KMS-11 (cell line): ENCODE measurements around the gene CALML6.

Experiments
- H2AFZ ChIP-seq: fragments of 200-600 bp; sonication (generic); 2 replicates; pipeline ENCODE4 v1.6.1; 2016; ENCODE audit warnings: antibody characterized with exemption, mixed run types, low read depth
- H3K27ac ChIP-seq: fragments of 200-600 bp; sonication (generic); 2 replicates; pipeline ENCODE4 v1.6.1; 2016; ENCODE audit warnings: mild to moderate bottlenecking, mixed run types
- H3K27me3 ChIP-seq: fragments of 200-600 bp; sonication (generic); 2 replicates; pipeline ENCODE4 v1.6.1; 2017; ENCODE audit warnings: mild to moderate bottlenecking, low read depth, mixed run types, moderate library complexity; ENCODE audit not compliant: insufficient read depth
- H3K36me3 ChIP-seq: fragments of 200-600 bp; sonication (generic); 2 replicates; pipeline ENCODE4 v1.6.1; 2017; ENCODE audit warnings: mild to moderate bottlenecking, mixed run types; ENCODE audit not compliant: insufficient read depth
- H3K4me1 ChIP-seq: fragments of 200-600 bp; sonication (generic); 2 replicates; pipeline ENCODE4 v1.6.1; 2016; ENCODE audit warnings: mild to moderate bottlenecking, low read depth, mixed run types; ENCODE audit not compliant: poor library complexity, severe bottlenecking
- H3K4me2 ChIP-seq: fragments of 200-600 bp; sonication (generic); 2 replicates; pipeline ENCODE4 v1.7.0; 2016; ENCODE audit warnings: mild to moderate bottlenecking, mixed run types
- H3K4me3 ChIP-seq: fragments of 200-600 bp; sonication (generic); IDR thresholded peaks from 2 replicates; pipeline ENCODE4 v1.6.1; 2017; ENCODE audit warnings: low read depth, low read length, mixed read lengths; ENCODE audit not compliant: insufficient read depth
- H3K79me2 ChIP-seq: fragments of 200-600 bp; sonication (generic); 2 replicates; pipeline ENCODE4 v1.6.1; 2016; ENCODE audit warnings: low read depth, mixed run types; ENCODE audit not compliant: insufficient read depth
- H3K9ac ChIP-seq: fragments of 200-600 bp; sonication (generic); 2 replicates; pipeline ENCODE4 v1.6.1; 2016; ENCODE audit warnings: mild to moderate bottlenecking, mixed run types
- H4K20me1 ChIP-seq: fragments of 200-600 bp; sonication (generic); 2 replicates; pipeline ENCODE4 v1.6.1; 2016; ENCODE audit warnings: mild to moderate bottlenecking, mixed run types; ENCODE audit not compliant: insufficient read depth
- CTCF ChIP-seq: fragments of 200-600 bp; sonication (generic); conservative IDR thresholded peaks from 2 replicates; pipeline ENCODE4 v1.6.1; 2017; ENCODE audit warnings: low read depth, mild to moderate bottlenecking, antibody characterized with exemption, low read length, moderate library complexity, mixed read lengths

CALML6 gene

GRCh38 chr1:1922702-1922955 is 7.6 kb downstream of the CALML6 start:
- H3K27ac ChIP-seq: no peak overlapping the region
- H3K4me2 ChIP-seq: no peak overlapping the region
- H4K20me1 ChIP-seq: no peaks in the 10 kb centered on the region
- no peak overlapping the region for H2AFZ ChIP-seq
- H3K79me2 ChIP-seq: no peaks in the 10 kb centered on the region
- H3K4me1 ChIP-seq: peaks cover 6% of the 10 kb centered on the region
- H3K27me3 ChIP-seq: peaks cover 51% of the 10 kb centered on the region
- no peaks in the 10 kb centered on the region for H3K36me3 ChIP-seq
- H3K9ac ChIP-seq: no peak overlapping the region
- no peak overlapping the region for H3K4me3 ChIP-seq
- TF ChIP-seq CTCF: no peak

- no peak for TF ChIP-seq CTCF
These were observed 8.1 kb downstream of the CALML6 start for GRCh38 chr1:1922956-1923833.

GRCh38 chr1:1924386-1924785 is 9.3 kb downstream of the CALML6 start:
- H3K79me2 ChIP-seq: no peaks in the 10 kb centered on the region
- H3K27ac ChIP-seq: no peak overlapping the region
- TF ChIP-seq CTCF: no peak
- no peak overlapping the region for H2AFZ ChIP-seq
- H3K36me3 ChIP-seq: no peaks in the 10 kb centered on the region
- H3K4me1 ChIP-seq: no peaks in the 10 kb centered on the region
- no peaks in the 10 kb centered on the region for H4K20me1 ChIP-seq
- H3K27me3 ChIP-seq: peaks cover 58% of the 10 kb centered on the region
- no peak overlapping the region for H3K4me2 ChIP-seq
- H3K9ac ChIP-seq: no peak overlapping the region
- no peak overlapping the region for H3K4me3 ChIP-seq

More at GRCh38 chr1:1922956-1923833, 8.1 kb downstream of the CALML6 start:
- Histone ChIP-seq H3K27me3 (peaks cover 52% of the 10 kb centered on the region), H3K79me2 (no peaks in the 10 kb centered on the region), H2AFZ (no peak overlapping the region), H3K4me1 (peaks cover 3% of the 10 kb centered on the region), H3K27ac (no peak overlapping the region), H3K36me3 (no peaks in the 10 kb centered on the region), H3K9ac (no peak overlapping the region), H3K4me3 (no peak overlapping the region), H4K20me1 (no peaks in the 10 kb centered on the region), H3K4me2 (no peak overlapping the region)

GRCh38 chr1:1924849-1925248 is 9.8 kb downstream of the CALML6 start:
- Histone ChIP-seq H3K4me2 (no peak overlapping the region), H3K9ac (no peak overlapping the region), H4K20me1 (no peaks in the 10 kb centered on the region), H3K4me3 (no peak overlapping the region), H3K27ac (no peak overlapping the region), H3K4me1 (no peaks in the 10 kb centered on the region), H3K27me3 (peaks cover 60% of the 10 kb centered on the region), H3K79me2 (no peaks in the 10 kb centered on the region), H2AFZ (no peak overlapping the region), H3K36me3 (no peaks in the 10 kb centered on the region)
- no peak for TF ChIP-seq CTCF
